CD4-positive, alpha-beta T cell treated with Interleukin-15 for 4 hours (primary cell): Measurements from ENCODE around the gene LBHD1.
A peak's percentile ranks its signal among the peaks of the same experiment; 100 is the strongest.
"Not testable (repeated sequence)": the region's sequence is repeated elsewhere in the genome, so short reads cannot be mapped to it uniquely, and the experiment has no call there.

Source experiments
- DNase-seq: peaks from one replicate; pipeline ENCODE4 v3.0.0-alpha.2; 2020; ENCODE audit warnings: low spot score

Gene LBHD1

DNA sequence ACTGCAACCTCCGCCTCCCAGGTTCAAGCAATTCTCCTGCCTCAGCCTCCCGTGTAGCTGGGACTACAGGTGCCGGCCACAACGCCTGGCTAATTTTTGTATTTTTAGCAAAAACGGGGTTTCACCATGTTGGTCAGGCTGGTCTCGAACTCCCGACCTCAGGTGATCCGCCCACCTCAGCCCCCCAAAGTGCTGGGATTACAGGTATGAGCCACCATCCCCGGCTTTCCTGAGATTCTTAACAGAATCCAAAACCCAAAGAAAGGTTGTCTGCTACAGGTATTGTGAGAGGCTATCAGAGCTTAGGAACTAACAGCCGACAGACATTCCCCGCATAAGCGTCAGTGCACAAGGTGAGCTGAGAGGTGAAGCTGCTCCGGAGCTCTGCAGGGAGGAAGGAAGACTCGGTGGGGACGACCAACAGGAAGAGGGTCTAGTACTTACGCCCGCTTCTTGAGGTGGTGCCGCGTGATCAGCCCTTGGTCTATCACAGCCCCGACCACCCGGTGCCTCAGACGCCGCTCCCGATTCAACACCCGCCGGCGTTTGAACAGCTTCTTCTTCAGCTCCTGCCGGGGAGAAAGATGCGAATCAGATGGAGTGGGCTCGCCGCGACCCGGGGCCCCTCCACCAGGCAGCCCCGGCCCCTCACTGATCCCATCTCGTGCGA is 7.5 kb downstream of the LBHD1 start:
- peak; percentile 50 for DNase-seq

DNA sequence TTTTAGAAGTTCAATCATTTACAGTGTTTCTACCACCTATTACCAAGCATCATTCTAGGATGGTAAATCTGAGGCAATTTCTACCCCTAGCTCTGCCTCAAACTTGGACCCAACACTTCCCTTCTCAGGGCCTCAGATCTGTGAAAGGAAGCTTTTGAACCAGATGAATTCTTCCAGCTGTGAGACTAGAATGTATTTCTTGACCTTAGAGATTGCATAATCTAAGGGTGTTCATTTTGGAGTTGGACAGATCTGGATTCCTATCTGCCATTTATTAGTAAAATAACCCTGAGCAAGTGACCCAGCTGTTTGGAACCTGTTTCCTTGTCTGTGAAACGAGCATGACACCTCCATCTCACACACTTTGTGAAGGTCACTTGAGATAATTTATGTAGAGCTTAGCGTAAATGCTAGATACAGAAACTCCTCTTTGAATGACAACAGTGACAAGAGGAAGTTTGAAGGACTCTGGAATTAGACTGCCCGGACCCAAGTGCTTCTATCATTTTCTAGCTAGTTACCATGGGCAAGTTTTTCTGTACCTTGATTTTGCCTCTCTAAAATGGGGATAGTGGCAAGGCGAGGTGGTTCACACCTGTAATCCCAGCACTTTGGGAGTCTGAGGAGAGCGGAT is 15.2 kb downstream of the LBHD1 start:
- DNase-seq = no peak

DNA sequence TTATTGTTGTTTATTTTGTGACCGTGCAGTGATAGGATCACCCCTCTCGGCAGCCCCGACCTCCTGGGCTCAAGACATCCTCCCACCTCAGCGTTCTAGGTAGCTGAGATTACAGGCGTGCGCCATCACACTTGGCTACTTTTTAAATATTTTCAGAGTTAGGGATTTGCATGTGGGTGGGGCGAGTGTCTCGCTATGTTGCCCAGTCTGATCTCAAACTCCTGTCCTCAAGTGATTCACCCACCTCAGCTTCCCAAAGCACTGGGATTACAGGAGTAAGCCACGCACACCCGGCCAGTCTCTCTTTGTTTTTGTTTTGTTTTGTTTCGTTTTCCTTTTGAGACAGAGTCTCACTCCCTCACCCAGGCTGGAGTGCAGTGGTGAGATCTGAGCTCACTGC is 17.8 kb downstream of the LBHD1 start:
- no peak for DNase-seq

DNA sequence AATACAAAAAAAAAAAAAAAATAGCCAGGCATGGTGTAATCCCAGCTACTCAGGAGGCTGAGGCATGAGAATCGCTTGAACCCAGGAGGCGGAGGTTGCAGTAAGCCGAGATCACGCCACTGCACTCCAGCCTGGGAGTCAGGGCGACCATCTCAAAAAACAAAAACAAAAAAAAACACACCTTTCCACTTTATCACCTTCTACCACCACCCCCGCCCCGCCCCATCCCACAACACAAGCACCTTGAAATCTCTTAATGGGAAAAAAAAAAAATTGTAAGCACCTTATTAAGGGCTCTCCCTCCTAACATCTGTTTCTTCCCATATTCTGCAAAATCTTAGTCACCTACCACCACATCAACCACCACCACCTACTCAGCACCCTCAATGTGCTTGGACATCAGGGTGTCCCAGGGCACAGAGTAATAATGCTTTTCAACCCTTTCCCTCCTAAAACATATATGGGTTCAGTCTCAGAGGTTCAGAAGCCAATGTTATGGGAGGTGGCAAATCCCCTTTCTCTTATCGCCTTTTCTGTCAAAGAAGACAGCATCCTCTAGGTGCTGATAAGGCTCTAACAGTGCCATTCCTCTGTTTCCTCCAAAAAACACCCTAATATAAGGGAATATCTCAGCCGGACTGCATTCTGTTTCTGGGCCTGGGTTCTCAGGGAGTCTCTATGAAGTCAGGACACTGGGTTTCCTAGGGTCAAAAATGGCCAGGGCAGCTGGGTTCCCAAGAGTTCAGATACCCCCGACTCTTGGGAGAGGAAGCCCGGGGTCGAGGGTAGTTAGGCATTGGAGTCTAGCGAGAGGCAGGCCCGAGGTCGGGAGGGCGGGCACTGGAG is 19.7 kb downstream of the LBHD1 start:
- peak; percentile 75 for DNase-seq

DNA sequence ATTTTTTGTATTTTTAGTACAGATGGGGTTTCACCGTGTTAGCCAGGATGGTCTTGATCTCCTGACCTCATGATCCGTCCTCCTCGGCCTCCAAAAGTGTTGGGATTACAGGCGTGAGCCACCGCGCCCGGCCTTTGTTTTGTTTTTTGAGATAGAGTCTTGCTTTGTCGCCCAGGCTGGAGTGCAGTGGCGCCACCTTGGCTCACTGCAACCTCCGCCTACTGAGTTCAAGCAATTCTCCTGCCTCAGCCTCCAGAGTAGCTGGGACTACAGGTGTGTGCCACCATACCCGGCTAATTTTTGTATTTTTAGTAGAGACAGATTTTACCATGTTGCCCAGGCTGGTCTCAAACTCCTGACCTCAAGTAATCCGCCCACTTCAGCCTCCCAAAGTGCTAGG is 21.8 kb downstream of the LBHD1 start:
- DNase-seq = not testable (repeated sequence)

DNA sequence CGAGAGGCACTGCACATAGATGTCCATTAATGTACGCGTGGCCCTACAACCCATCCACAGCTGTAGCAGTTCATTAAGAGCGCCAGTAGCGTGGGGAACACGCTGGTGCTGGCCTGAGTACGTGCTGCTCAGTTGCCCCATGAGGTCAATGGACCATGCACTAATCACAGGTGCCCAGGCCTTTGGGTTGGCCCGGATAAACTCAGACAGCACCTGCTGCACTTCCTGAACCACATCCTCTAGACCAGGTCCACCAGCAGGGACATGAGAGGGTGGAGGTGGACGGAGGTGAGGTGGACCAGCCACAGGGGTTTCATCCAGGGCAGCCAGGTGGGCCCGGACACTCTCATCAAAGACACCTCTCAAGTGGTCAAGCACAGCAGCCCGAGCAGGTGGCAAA is 22.6 kb downstream of the LBHD1 start:
- DNase-seq = no peak

GRCh38 chr11:62648967-62649364 is 23.1 kb downstream of the LBHD1 start:
- no peak for DNase-seq

GRCh38 chr11:62648185-62648966 is 23.7 kb downstream of the LBHD1 start:
- no peak for DNase-seq

DNA sequence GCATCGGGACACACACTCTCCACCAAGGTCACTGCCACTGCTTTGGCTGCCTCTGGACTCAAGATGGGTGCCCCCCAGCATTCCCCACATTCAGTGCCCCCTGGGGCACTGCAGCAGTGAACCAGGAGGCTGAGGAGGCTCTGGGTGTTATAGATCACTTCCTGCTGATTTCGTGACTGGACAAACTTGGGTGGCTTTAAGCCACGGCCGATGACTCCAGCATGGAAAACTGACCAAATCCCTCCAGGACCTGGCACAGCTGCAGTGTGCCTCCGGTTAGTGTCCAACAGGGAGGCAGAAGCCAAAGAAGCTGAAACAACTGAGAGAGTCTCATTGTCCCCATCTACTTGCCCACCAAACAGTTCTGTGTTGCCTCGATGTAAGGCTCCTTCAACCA is 24.5 kb downstream of the LBHD1 start:
- DNase-seq = no peak

- no peak for DNase-seq
Observed at GRCh38 chr11:62646825-62647608, 25.1 kb downstream of the LBHD1 start.

DNA sequence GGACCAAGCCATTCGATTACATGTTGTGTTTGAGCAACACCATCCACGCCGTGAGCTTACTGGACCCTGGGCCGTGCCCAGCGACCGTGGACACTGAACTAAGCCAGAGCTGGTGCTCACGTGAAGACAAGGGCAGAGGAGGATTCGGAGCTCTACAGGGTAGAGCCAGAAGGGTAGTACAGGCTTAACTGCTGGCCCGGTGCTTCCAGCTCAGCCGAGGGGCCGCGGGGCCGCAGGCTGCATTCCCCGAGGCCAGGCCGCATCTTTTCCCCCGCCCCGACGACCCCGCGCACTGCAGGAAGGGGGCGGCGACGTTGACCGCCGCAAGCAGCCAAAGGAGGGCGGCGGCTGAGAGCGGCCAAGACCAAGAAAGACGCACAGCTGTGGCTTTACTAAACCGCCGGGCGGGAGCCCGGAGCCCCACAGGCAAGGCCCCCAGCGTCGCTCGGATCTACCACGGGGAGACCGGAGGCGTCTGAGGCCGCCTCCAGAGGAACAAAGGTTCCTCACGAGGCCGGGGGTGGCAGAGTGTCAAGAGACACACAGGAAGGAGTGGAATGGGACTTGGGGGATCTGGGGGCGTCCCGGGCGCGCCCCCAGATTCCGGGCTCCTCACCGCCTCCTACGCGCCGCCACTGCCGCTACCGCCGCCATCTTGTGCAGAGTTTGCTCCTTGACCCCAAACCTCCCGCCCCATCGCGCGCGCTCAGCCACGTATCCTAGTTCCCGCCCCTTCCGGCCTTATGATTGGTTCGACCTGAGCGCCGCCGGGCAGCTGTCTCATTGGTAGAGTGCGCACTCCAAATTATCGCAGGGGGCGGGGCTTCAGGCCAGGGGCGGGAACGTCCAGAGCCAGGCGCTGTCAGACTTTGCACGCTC is 25.9 kb downstream of the LBHD1 start, which contains the start of gene GANAB:
Gene GANAB (minus strand): TSS at position 668 of the 879 bp plus-strand sequence. CDS start 14 bp downstream, at position 654.
- peak; percentile 99 for DNase-seq

- no peak for DNase-seq
Observed at GRCh38 chr11:62645671-62645945, 26.5 kb downstream of the LBHD1 start.

DNA sequence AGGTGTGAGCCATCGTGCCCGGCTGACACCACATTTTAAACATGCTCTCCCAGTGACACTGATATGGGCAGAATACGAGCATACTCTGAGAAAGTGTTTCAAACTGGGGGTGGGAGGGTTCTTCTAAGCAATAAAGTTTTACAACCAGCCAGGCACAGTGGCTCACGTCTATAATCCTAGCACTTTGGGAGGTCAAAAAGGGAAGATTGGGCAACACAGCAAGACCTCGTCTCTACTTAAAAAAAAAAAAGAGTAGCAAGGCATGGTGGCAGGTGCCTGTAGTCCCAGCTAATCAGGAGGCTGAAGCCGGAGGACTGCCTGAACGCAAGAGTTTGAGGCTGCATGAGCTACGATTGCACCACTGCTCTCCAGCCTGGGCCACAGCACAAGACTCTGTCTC is 27.8 kb downstream of the LBHD1 start:
- no peak for DNase-seq

DNA sequence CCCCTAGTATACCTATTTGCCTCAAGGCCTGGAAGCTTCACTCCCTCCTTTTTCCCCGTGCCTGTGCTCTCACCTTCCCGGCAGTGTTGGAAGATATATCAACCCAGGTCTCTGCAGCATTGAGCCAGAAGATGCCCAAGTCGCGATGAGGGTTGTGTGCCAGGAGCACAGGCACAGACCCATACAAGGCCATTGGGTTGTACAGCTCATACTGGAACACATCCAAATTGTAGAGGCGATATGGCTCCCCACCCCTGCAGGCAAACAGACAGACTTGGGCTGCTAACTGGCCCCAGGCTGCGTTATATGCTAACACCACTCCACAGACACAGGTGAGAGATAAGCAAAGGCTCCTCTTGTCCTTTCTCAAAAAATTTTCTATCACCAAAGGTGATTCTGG is 39.6 kb downstream of the LBHD1 start:
- DNase-seq = no peak

- DNase-seq = no peak
Observed at GRCh38 chr11:62627713-62628112, 44.4 kb downstream of the LBHD1 start.

DNA sequence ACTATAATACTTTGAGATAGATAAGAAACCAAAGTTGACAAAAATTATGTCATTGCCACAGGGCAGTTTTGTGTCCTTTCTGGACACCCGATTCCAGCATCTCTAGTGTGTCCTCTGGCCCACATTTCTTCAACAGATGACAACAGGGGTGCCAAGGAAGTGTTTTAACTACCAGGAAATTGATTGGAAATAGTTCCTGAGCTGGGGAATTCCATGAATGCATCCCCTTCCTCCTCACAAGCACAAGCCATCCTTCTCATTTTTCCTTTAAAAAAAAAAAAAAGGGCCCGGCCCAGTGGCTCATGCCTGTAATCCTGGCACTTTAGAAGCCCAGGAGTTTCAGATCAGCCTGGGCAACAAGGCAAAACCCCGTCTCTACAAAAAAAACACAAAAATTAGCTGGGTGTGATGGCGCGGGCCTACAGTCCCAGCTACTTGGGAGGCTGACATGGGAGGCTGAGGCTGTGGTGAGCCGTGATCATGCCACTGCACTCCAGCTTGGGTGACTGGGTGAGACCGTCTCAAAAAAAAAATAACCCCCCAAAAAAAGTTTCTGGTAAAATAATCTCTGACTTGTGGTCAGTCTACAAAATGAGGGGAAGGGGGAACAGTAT is 49.5 kb downstream of the LBHD1 start:
- DNase-seq = no peak

GRCh38 chr11:62621567-62622470 is 50.2 kb downstream of the LBHD1 start, which contains the start of gene B3GAT3:
TSS of gene B3GAT3 (minus strand) at chr11:62621986. CDS start at chr11:62621947, 39 bp downstream.
- DNase-seq = peak; percentile 96

DNA sequence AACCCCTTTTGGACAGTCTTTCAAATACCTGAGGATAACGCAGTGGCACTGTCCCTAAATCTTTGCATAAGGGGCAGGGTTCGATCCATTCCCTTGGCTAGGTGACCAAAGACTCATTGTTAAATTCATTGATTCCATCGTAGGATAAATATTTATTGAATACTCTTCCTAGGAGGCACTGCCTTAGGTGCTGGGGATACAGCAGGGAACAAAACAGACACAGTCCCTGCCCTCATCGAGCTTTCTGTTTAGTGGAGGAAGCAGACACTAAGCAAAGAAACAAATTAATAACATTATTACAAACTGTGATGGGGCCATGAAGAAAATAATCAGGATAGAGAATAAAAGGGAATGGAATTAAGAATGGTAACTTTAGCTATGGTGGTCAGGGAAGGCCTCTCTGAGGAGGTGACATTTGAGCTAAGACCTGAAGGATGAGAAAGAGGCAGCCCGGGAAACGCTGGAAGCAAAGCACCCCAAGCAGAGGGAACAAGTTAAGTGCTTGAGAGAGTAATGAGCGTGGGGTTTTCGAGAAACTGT is 51.0 kb downstream of the LBHD1 start:
- DNase-seq = no peak

DNA sequence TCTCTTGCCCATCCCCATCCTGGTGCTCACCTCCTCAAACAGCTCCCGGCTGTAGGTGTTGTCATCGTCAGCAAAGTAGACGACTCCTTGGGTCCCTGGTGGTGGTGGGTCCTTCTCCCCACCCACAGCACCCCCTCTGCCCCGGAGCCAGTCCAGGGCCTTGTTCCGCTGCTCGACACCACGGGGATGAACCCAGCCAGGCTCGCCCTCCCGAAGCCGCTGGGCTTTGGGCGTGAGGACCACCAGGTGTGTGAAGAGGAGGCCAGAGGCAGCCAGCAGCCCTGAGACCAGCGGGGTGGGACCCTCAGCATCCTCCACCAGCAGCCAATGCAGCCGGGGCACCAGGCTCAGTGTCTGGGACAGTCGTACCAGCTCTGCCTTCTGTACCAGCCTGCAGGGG is 55.1 kb downstream of the LBHD1 start:
- not testable (repeated sequence) for DNase-seq
